Fibroblast of pulmonary artery (primary cell): ENCODE measurements around the gene CALR.
"Not testable (repeated sequence)": the region's sequence is repeated elsewhere in the genome, so short reads cannot be mapped to it uniquely, and the experiment has no call there.

Experiments
- DNase-seq: peaks from one replicate; pipeline ENCODE4 v3.0.0-alpha.2; 2010; ENCODE audit warnings: low read depth
- H3K4me3 ChIP-seq: replicated peaks from 2 replicates; pipeline ENCODE4 v1.5.1; 2011; ENCODE audit warnings: low read depth, mild to moderate bottlenecking, control low read depth, low read length, moderate library complexity
- TF ChIP-seq, protein P1 (sequence below): IDR thresholded peaks from 2 replicates; pipeline ENCODE4 v1.5.1; 2011; ENCODE audit warnings: mild to moderate bottlenecking, control low read depth, low read length, inconsistent platforms; ENCODE audit errors: missing control alignments

Gene CALR

DNA sequence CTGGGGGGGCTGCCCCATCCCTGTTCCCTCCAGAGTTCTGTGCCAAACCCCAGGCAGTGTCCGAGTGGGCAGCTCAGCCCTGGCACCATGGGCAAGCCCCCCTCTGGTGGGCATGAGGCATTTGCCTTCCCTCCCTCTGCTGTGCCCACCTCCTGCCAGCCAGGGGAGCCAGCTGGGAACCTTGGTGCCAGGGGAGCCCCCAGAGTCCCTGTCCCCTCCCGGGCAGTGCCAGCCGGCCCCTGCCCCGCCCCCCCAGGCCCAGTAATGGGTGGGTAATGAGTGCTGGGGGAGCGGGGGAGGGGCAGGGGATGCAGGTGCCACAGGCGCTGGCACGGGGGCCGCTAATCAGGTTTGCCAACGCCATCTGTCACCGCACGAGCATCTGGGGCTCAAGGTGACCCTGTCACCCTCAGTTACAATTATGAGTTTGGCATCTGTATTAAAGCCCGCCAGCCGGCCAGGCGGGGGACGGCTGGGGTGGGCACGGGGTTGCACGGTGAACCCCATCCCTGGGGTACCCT lies 36.9 kb downstream of the CALR start:
- no peak for DNase-seq
- no peak overlapping the region for H3K4me3 ChIP-seq
- TF ChIP-seq, protein P1, sequence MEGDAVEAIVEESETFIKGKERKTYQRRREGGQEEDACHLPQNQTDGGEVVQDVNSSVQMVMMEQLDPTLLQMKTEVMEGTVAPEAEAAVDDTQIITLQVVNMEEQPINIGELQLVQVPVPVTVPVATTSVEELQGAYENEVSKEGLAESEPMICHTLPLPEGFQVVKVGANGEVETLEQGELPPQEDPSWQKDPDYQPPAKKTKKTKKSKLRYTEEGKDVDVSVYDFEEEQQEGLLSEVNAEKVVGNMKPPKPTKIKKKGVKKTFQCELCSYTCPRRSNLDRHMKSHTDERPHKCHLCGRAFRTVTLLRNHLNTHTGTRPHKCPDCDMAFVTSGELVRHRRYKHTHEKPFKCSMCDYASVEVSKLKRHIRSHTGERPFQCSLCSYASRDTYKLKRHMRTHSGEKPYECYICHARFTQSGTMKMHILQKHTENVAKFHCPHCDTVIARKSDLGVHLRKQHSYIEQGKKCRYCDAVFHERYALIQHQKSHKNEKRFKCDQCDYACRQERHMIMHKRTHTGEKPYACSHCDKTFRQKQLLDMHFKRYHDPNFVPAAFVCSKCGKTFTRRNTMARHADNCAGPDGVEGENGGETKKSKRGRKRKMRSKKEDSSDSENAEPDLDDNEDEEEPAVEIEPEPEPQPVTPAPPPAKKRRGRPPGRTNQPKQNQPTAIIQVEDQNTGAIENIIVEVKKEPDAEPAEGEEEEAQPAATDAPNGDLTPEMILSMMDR = no peak

GRCh38 chr19:12976109-12976508 lies 37.7 kb downstream of the CALR start:
- not testable (repeated sequence) for DNase-seq, H3K4me3 ChIP-seq

DNA sequence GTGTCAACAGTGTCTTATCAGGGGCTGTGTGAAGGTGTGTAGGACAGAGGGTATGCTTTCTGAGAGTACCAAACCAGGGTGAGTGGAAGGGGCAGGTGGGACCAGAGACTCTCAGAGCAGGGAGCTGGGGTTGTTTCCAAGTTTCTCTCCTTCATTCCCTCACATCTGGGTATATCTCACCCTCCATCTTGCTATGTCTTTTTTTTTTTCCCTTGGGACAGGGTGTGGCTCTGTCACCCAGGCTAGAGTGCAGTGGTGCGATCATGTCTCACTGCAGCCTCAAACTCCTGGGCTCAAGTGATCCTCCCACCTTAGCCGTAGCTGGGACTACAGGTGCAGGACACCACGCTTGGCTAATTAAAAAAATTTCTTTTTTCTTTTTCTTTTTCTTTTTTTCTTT lies 41.6 kb downstream of the CALR start:
- DNase-seq = no peak
- TF ChIP-seq, protein P1 = no peak
- no peak overlapping the region for H3K4me3 ChIP-seq

GRCh38 chr19:12982648-12983047 lies 44.2 kb downstream of the CALR start:
- TF ChIP-seq, protein P1 = no peak
- no peak overlapping the region for H3K4me3 ChIP-seq

GRCh38 chr19:12983091-12983490 lies 44.7 kb downstream of the CALR start:
- DNase-seq = no peak
- TF ChIP-seq, protein P1 = no peak
- peak overlapping the region; percentile 43 for H3K4me3 ChIP-seq

More at GRCh38 chr19:12982648-12983047, 44.2 kb downstream of the CALR start:
- no peak for DNase-seq

DNA sequence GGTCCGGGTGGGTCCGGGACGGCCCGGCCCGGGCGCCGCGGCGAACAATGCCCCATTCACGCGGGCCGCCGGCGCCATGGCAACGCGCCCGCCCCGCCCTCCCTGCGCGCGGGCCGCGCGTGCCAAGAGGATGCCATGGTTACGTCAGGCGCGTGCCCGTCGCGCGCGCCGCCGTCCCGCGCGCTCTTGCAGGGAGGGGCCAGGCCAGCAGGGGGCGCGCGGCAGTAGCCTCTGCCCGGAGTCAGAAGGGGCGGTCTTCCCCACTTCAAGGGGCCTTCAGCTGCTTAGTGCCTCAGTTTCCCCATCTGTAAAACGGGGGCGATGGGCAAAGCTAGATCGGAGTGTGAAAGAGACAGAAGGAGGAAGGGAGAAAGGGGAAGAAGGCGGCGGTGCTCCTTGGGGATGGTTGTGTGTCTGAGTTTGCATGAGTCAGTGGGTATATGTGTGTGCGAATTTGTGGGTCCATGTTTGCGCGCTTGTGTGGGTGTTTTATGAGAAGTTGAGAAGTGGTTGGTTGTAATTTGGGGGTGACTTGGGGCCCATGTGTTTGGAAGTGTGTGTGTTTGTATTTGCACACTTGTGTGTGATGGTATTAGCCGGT lies 45.2 kb downstream of the CALR start:
- peak overlapping the region; percentile 43 for H3K4me3 ChIP-seq
- DNase-seq = peak; percentile 79

GRCh38 chr19:12984143-12984627 lies 45.8 kb downstream of the CALR start:
- DNase-seq = no peak
- TF ChIP-seq, protein P1 = no peak
- no peak overlapping the region for H3K4me3 ChIP-seq

More for the DNA sequence above, 45.2 kb downstream of the CALR start:
- TF ChIP-seq, protein P1 = peak; percentile 46
